Measurements from ENCODE around the gene UBE2E2. TPM values are rescaled to one million over a fixed set of nuclear protein-coding genes. Genes with fewer than 3 reads are reported as not detected.
A peak's percentile ranks its signal among the peaks of the same experiment; 100 is the strongest.
"Not testable (repeated sequence)": the region's sequence is repeated elsewhere in the genome, so short reads cannot be mapped to it uniquely, and the experiment has no call there.

UBE2E2 gene
- polyA plus RNA-seq, 1 donor = 34.1 TPM

DNA sequence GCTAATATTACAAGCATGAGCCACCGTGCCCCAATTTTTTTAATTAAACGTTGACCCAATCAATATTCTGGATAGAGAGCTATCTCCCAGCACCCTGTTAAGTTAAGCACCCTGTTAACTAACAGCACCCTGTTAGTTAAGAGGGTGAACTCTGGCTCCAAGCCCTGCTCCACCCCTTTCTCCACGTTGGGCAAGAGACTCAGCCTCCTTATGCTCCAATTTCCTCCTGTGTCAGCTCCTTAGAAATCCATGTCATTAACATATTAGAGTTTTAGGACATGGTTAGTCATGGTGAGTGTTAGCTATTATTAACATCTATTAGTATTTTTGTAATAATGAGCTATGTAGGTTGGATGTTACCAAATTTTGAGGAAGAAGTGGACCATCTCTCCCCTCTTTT, 385.4 kb downstream of the UBE2E2 start:
- DNase-seq (ENCODE audit: low read depth) = no peak

DNA sequence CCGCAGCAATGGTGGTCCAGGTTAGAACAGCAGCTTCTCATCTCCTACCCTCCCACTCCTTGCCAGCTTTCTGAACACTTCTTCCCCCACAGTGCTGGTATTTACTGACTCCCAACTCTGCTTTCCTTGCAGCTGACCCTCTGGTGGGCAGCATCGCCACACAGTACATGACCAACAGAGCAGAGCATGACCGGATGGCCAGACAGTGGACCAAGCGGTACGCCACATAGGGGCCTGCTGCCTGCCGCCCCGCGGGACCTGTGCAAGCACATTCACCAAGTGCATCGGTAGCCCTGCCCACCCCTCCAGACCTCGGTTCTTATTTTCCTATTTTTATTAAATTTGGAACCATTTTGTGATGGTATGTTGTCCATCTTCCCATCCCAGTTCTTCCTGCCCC, 386.5 kb downstream of the UBE2E2 start:
- DNase-seq (ENCODE audit: low read depth) = no peak

DNA sequence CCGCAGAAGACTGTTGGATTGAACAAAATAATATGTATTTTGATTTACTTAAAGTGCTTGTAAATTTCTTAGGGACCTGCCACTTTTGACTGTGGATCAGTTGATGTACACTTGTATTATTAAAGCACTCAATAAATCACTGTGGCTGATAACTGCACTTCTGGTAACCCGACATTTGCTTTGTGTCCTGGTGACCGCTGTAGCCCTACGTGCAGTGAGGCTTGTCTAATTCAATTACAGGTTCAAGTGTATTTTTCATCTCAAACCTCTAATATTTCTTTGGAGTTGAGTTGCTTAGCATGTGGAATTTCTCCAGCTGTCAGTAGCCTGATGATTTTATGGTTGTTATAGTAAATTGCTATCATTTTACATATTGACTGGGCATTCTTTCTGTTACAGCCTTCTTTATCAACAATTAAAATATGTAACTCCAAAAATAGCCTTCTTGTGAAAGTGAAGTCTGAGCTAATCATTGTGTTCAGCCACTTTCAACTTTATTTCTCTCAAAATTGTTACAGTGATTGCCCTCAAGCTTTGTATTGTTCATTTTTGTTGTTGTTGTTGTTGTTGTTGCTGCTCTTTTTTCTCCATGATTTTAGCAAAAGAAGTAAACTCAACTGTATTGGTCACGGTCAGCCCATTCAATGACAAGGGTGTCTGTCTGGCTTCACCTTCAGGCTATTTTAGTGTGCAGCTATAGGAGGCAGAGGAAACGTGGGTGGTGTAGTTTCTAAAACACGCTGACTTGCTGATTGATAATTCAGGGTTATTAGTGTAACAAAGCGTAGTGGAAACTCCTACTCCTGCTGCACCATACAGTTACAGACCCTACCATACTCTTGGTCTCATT, 387.5 kb downstream of the UBE2E2 start:
- DNase-seq (ENCODE audit: low read depth) = no peak

DNA sequence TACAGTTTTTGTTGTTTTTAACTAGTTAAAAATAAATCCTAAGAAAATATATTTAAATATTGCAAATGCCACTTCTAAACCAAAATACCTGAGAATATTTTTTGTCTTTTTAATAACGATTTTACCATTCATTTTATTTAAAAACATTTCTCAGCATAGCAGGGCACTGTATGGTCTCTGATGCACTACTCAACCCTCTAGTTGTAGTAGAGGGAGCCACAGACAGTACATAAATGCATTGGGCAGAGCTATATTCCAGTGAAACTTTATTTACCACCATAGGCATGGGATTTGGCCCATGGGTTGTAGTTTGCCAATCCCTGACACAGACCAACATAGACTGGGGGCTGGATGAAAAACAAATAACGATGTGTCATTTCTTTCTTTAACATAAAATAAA, 388.2 kb downstream of the UBE2E2 start:
- DNase-seq (ENCODE audit: low read depth) = no peak

DNA sequence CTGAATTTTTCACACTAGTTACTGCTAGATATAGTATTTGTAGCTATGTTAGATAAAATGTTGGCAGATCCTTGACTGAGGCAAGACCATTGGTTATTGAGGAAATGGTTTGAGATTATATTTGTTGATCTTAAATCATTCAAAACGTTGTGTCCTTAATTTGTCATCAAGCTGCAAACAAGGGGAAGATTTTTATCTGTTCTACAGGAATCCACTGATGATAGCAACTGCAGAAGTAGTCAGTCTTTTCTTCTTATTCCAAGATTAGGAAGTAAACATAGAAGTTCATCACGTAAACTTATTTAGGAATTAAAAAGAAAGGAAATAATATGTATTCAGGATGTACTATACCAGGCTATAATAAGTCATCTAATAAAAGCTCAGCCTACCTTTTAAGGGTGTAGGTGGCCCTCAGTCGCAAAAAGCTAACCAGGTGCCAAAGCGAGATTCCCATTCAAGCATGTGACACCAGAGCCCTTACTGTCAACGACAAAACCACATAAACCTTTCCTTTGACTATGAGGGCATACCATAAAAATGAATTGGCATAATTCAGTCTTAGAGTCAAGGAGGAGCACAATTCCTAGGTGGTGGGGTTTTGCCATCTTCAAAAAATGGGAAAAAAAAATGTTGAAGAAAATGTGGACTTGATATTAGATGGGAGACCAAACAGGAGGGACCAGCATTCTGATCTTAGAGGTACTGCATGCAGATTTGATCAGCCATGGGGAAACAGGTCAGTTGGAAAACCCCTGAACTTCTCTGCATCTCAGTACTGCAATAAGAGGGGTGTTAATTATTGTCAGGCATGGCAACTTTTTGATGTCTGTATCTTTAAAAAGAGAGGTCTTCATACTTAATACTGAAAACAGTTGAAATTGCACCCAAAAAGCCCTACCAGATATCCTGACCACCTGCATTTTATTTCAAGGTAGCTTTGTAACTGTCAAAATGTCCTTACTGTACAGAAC, 390.1 kb downstream of the UBE2E2 start:
- DNase-seq (ENCODE audit: low read depth) = no peak

DNA sequence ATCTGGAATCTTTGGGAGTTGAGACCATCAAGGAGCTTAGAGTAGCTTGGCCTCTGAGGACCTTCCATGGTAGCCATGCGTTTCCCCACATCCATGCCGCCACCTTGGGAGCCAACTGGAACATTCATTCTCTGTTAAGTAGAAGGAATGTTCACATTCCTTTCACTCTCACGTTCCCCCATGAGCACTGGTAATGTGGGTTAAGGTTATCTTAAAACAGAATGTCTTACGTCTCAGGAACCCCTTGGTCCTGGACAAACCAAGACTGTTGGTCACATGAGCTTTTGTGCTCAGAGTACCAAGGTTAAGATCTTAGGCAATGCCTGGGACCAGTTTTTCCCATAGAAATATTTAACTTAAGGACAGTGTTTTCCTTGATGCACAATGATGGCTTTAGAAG, 390.9 kb downstream of the UBE2E2 start:
- no peak for DNase-seq (ENCODE audit: low read depth)

DNA sequence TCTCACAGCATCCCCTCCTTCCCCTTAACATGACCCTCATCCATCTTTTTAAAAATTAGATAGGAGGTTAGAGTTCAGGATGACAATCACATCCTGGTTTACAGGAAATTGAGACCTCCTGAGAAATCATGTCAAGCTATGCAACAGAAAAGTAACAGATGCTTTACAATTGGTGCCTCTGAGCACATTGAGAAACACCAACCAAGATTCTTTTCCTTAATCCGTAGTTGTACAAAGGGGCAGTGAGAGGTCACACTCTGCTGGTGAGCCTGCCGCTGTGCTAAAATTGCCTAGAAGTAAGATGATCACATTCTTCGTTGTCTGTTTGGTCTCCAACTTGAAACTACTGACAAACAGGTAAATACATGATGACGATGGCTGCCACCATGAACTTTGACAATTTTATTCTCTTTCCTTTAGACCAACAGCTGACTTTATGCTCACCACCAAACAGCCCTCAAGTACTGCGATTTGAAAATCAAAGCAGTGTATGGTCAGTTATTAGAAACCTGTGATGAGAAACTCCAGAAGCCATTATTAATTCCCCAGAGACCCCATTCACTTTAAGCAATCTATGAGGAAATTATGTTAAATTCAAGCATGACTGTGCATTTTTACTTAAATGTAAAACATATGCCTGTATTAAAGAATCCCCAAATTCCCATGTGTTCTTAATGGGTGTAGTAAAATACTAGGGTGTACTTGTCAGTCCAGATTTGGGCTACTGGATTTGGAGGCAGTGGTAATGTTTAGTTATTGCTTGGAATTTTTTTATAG, 392.0 kb downstream of the UBE2E2 start:
- DNase-seq (ENCODE audit: low read depth) = no peak

DNA sequence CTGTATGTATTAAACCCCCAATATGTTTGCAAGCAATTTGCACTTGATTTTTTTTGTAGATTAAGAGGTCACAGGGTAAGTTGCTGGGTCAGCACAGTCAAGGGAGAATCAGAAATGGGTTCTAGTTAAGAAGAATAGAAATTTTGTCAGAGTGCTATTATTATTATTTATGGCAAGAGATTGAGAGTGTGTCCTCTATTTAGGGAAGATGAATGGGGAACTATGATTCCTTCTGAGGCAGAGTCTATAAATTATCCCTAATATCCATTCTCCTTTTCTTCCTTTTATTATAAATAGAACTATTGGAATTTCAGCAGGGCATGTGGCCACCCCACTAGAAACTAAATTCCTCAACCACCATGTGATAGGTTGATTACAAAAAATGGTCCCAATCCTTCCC, 392.7 kb downstream of the UBE2E2 start:
- no peak for DNase-seq (ENCODE audit: low read depth)

DNA sequence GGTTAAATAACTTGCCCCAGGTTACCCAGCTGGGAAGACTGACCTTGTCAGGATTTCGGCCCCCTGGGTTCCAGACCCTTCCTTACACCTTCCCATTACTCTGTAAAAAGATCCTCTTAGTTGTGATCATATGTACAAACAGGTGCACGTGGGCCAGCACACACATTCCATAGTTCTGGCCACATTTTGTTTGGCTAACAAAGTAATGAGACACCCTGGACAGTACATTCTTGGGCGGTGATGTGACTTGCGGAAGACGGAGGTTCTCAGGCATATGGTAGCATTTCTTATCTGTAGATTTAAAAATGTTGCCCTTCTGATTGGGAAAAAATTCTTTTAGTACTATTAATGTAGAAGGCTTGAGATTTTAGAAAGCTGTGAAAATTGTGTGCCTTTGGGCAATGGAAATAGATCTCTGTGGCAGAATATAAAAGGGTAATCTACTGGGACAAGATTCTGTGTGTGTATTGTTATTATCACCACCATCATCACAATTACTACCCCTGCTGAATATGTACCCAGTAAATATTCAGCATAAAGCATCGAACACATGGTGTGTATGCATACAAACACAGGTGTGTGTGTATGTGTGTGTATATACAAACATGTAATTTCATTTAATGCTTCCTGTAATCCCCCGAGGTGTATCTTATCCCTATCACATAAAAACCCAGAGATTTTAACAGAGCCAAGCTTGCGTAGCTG, 397.2 kb downstream of the UBE2E2 start:
- DNase-seq (ENCODE audit: low read depth) = no peak

DNA sequence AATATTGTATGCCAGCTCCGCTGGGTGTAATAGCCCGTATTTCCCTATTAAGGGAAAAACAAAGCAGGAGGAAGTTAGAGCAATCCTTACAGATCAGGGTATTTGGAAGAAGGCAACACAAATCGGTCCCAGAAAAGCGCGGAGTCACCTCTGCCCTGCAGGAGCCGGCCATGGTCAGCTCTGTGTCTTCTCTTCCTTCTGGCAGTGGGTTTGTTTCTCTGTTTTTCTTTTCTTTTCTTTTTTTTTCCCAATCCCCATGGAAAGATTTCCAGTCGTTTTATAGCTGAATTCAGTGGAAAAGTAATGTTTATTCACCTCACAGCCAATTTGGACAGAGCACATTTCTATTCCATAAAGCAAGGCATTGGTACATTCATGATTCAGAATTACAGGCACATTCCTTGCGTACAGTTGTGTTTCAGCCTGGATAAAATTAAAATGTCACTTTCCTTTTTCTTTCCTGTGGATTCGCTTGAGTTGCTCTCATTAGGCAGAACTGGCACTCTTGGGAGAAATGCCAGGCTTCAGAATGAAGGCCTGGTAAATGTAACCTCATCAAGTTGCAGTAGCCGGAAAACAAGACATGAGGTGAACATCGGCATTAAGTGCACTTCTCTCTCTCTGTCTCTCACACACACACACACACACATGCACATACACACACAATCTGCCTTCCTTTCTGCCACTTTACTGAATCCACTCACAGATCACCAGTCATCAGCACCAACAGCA, 398.1 kb downstream of the UBE2E2 start:
- peak; percentile 13 for DNase-seq (ENCODE audit: low read depth)

DNA sequence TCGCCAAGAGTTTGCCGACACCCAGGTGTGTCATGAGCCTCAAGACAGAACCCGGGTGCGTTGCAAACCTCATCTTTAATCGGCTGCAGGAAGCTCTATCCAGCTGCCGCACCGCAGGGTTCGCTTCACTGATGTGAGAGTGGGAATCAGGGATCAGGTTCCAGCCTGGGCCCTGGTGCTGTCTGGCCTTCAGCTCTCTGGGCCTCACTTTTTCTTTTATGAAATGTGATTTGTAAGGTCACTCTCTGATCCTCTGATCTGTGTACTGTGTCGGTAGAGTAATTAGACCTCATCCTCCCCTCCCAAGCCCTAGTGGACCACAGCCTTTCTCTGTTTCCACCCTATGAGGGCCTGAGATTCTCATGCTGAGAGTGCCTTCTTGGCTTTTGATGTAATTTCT, 399.8 kb downstream of the UBE2E2 start:
- DNase-seq (ENCODE audit: low read depth) = no peak

DNA sequence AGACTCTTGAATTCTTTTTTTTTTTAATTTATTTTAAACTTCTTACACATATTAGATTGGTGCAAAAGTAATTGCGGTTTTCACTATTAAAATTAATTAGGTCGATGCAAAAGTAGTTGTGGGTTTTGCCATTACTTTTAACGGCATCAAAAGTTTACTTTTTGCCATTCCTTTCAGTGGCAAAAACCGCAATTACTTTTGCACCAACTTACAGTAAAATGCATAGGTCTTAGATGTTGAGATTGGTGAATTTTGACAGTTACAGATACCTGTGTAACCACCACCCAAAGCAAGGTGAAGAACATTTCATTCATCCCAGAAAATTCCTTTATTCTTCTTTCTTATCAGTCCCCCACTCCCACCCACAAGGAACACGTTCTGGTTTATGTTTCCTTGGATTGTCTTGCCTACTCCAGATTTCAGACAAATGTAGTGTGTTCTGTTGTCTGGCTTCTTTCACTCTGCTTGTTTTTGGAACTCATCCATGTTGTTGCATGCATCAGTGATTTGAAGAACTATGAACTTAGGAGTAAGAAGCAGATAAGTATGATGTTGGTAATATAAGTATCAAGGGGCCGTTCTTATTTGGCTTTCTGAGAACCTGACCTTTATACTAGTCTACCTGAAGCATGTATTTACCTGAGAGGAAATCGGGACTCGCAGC, 404.2 kb downstream of the UBE2E2 start:
- no peak for DNase-seq (ENCODE audit: low read depth)

DNA sequence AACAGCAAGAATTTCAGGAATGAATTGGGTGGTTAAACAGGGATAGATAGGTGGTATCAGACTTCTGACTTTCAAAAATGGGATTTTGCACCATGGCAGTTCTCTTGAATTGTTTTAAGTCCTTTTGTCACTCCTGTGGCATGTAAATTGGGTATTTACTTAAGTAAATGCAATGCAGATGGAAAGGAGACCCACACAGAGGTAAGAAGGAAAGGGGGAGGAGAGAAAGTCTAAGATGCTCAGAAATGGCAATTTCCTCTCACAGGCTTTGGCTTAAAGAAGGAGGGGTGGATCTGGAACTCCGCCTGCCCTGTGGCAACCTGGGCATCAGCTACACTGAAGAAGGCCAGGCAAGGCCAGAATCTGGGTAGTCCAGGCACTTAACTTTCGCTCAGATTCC, 405.5 kb downstream of the UBE2E2 start:
- DNase-seq (ENCODE audit: low read depth) = no peak

DNA sequence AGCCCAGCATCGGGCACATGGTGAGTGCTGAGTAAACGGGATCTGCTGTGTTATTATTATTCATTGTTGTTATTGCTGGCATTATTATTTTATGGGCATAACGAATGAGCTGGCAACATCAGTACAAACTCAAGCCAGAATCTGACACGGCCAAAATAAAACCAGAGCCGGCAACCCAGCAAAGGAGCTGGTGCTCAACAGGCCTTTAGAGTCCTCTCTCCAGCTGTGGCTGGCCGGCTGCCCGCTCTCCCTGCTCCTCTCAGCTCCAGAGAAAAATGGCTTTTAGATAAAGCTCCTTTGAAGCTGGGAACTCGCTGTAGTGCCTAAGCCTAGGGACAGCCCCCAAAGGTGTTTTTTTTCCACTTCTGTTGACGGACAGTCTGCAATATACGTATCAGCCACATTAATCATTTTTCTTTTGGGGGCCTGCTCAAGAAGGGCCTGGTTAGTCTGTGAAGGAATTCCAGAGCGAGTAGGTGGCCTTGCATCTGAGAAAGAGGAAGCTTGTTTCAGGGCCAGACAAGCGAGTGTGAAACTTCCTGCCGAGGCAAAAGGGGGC, 408.7 kb downstream of the UBE2E2 start:
- DNase-seq (ENCODE audit: low read depth) = peak; percentile 16

DNA sequence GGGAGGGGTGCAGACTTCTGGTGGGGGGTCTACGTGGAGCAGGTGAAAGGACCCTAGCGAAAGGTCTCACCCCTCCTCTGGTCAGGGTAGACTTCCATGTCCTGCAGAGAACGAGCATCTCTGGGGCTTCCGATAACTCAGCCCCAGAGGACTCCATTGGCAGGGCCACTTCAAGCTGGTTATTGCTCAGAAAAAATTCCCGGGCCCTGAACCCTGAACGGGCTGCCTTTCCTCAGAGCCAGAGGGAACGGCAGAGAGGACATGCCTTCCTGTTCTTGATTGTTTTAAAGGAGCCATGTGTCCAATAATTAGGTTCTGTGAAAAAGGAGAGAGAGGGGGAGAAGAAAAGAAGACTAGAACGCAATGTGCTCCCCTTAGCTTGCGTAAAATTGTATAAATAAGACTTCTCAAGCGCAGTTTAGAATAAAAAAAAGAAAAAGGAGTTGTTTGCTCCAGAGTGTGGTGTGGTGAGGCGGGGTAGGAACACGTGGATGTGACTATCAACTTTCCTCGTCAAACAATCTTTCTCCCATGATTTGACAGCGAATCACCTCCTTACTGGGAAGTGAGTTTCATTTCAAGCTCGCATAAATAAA, 409.3 kb downstream of the UBE2E2 start:
- no peak for DNase-seq (ENCODE audit: low read depth)

DNA sequence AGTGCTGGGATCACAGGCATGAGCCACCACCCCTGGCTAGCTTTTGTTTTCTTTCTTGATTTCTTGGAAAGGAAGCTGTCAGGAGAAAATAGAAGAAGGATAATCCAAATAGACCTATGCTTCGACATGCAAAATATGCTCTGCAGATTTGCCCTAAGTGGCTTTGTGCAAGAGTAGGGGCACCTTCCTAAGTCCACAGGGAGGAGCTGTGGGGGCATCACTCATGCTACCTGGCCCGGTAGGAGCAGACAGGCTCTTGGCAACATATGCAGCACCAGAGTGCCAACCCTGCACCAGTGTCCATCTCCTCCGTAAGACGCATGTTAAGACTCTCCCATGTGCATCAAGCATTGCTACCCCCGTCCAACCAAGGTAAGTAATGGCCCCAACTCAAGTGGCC, 411.9 kb downstream of the UBE2E2 start:
- no peak for DNase-seq (ENCODE audit: low read depth)

DNA sequence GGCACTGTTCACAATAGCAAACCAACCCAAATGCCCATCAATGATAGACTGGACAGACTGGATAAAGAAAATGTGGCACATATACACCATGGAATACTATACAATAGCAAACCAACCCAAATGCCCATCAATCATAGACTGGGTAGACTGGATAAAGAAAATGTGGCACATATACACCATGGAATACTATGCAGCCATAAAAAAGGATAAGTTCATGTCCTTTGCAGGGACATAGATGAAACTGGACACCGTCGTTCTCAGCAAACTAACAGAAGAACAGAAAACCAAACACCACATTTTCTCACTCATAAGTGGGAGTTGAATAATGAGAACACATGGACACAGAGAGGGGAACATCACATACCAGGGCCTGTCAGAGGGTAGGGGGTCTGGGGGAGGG, 415.3 kb downstream of the UBE2E2 start:
- DNase-seq (ENCODE audit: low read depth) = not testable (repeated sequence)

DNA sequence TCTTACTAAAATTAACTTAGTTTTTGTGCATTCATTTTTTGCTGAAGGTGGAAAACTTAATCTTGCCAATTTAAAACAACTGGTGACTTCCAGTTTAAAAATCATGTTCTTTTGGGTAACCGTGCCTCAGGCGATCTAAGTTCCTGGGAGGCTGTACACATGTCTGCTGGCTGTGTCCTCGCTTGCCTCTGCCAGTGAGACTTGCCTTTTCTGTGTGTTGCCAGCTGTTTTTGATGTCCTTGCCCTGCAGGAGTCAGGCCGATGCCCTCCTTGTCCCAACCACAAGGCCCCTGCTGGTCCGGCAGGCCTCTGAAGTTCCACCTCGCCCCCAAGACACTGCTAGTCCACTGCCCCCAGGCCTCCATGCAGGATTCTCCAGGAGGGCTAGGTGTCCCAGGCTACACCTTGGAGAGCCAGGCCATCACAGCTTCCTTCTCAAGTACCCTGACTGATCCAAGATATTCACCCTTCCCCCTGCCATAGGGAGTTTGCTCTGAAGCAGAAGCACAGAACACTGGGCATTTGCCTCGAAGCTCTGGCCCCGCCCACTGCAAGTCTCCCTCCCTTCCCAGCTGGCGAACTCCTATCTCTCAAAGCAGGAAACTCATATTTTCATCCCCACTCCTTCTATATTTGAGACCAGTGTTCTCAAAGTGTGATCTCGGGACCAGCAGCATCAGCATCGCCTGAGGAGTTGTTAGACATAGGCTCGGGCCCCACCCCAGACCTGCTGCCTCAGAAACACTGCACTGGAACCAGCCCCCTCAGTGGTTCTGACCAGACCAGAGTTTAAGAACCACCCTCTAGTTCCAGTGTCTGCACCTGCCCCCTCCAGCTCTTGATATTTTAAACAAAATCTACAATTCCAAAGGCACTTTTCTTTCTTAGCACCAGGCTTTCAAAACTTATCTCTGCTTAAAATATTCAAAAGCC, 416.8 kb downstream of the UBE2E2 start:
- no peak for DNase-seq (ENCODE audit: low read depth)
